Hematopoietic multipotent progenitor cell treated with erythropoietin and hydrocortisone succinate and interleukin-3 and kit ligand, for 4 days (in vitro differentiated cells): ENCODE data around the gene PDE7B.
"Not testable (repeated sequence)": the region's sequence is repeated elsewhere in the genome, so short reads cannot be mapped to it uniquely, and the experiment has no call there.

Source experiments
- DNase-seq: peaks from one replicate; pipeline ENCODE4 v3.0.0-alpha.2; 2015

Gene PDE7B

GRCh38 chr6:136083540-136083939 is 232.0 kb downstream of the PDE7B start:
- DNase-seq, result no peak

DNA sequence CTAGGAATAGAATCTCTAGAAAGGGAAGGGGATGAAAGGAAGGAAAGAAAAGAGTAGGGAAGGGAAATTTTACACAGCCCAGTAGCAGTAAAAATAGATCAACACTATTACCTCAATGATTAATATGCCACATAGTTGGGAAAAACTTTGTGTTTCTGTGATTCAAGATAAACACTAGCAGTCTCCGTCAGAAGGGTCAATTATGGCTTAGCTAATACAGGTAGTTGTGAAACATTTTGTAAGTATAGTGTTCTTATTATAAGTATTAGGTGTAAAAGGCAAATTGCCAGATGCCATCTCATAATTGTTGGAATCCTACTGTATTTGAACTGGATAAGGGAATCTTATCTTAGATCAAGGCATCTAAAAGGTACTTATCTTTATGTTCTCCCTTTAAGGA is 232.9 kb downstream of the PDE7B start:
- no peak for DNase-seq

DNA sequence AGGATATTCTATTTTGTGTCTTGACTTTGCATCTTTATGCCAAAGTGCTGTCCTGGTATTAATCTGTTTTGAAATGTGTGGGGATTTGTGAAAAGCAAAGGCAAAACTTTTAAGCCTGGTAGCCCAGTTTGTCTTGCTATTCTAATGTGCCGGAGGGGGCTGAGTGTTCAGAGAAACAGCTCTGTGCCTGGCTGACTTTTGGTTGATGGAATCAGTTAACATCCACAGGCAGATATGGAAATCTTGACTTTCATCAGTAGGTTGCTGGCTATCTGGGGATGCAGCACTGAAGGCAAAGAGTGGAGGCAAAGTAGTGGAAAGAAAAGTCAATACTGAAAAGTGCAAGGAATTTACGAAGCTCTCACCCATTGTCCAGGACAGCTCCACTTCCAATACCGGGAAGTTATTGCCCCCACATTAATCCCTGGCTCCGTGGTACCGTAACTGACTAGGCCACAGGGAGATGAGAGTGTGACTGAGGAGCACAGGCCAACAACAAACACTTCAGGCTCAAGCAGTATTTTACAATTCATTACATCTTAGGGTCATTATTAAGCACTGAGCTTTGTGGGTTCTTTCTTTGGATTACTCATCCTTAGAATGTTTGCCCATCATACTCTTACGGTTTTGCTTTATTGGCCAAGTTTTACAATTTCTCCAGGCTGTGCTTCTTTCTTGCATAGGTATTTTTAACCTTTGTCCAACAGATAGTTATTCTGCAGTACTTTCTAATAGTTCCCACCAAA is 234.0 kb downstream of the PDE7B start:
- DNase-seq, result no peak

DNA sequence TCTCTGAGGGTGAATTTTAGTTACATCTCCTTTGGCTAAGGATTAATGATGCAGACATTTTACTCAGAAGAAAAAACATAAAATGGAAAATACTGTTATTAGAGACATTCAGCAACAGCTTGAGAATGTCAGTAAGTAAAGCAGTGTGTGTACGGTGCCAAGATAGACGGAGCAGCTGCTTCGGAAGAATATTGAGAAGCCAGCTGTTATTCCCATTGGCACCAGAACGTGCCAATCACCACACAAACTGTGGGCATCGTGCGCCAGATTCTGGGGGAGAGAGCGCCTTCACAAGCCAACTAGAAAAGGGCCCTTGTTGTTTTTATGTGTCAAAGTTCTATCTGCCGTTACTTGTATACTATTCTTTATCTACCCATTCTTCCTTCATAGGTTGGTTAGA is 235.2 kb downstream of the PDE7B start:
- no peak for DNase-seq

- no peak for DNase-seq
Measured at GRCh38 chr6:136087986-136088385, 236.5 kb downstream of the PDE7B start.

DNA sequence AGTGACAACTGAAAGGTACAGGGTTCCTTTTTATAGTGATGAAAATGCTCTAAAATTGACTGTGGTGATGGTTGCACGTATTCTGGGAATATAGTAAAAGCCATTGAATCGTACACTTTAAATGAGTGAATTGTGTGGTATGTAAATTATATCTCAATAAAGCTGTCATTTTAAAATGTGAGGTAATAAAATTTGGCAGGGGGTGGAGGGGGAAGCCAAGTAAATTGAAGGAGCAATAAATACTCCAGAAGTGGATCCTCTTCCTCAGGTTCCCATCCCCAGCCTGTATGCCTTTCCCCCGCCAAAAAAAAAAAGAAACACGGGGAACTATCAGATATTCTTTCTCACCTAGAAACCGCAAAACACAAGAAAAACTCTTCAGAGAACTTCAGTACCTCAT is 237.2 kb downstream of the PDE7B start:
- DNase-seq, result no peak

- DNase-seq, result no peak
Measured at GRCh38 chr6:136089876-136090275, 238.4 kb downstream of the PDE7B start.

- no peak for DNase-seq
Measured at GRCh38 chr6:136090929-136091328, 239.4 kb downstream of the PDE7B start.

GRCh38 chr6:136092897-136093296 is 241.4 kb downstream of the PDE7B start:
- no peak for DNase-seq

DNA sequence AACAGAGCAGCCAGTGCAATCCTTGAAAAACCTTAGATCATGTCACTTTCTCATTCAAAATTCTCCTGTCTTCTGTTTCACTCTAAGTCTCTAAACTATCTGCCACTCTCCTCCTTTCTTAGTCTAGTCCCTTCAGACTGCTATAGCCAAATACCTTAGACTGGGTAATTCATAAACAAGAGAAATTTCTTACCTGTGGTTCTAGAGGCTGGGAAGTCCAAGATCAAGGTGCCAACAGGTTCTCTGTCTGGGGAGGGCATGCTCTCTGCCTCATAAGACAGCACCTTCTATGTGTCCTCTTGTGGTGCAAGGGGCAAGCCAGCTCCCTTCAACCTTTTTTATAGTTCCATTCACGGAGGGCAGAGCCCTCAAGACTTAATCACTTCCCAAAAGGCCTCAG is 242.3 kb downstream of the PDE7B start:
- no peak for DNase-seq

DNA sequence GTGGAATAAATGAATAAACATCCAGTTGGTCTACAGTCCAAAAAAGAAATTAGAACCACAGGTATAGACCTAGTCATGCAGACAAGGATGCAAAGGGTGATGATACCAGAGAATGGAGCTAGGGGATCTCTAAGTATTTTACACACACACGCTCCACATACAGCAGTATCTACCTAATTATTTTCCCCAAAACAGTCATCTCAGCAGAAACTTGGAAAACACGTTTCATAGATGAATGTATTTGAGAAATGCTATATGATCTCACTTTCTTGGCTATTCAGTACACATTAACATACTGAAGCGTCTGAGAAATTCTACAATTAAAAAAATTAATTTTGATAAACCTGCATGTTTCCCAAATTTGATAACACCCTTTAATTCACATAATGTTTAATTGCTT is 243.3 kb downstream of the PDE7B start:
- no peak for DNase-seq

GRCh38 chr6:136095986-136096385 is 244.5 kb downstream of the PDE7B start:
- no peak for DNase-seq

- DNase-seq, result no peak
Measured at GRCh38 chr6:136102991-136103688, 251.6 kb downstream of the PDE7B start.

DNA sequence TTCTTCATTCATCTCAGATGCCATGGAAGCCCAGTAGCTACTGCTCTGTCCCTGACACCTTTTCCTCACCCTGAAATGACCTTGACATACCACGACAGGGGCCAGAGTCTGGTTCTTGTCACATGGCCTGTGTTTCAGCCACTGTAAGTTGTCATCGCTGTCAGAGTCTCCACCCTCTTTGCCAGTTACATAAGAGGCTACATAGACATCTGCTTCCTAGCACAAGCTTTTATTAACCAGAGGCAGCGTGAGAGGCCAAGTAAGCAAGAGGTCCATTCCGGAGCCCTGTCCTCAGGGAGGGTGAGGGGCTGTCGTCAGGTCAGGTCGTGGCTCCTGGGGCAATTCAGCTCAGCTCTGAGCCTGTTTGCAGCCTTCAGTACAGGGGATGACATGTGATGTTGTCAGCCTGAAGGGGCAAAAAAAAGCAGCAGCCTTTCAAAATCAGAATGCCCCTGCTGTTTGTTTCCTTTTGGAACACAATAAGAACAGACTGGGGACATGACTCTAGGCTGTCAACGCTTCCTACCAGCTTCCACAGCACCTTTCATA is 252.3 kb downstream of the PDE7B start:
- DNase-seq, result no peak

- no peak for DNase-seq
Measured at GRCh38 chr6:136104556-136104955, 253.1 kb downstream of the PDE7B start.

GRCh38 chr6:136105797-136106196 is 254.3 kb downstream of the PDE7B start:
- DNase-seq, result not testable (repeated sequence)

DNA sequence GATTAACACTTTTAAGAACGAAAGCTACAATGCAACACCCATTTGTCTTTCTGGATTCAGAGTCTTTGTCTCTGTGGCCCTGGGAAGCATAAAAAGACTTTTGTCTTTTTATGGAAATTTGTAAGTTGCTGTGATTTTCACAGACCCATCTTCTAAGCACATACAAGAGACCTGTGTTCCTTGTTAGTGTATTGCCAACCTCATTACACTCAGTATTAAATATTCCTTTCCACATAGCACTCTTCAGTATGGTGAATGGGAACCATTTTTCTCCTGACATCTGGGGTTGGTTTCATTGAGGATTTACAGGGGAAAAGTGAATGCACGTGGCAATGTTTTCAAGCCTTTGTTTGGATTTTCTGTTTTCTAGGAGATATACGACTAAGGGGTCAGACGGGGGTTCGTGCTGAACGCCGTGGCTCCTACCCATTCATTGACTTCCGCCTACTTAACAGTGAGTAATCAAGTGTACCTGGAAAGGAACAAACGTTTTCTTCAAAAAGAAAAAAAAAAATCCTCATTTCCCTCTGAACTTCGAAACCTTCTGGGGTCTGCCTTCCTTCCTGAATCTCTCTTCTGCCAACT is 257.0 kb downstream of the PDE7B start:
- DNase-seq, result no peak

- DNase-seq, result no peak
Measured at GRCh38 chr6:136111831-136112230, 260.3 kb downstream of the PDE7B start.

GRCh38 chr6:136112262-136112661 is 260.8 kb downstream of the PDE7B start:
- no peak for DNase-seq

DNA sequence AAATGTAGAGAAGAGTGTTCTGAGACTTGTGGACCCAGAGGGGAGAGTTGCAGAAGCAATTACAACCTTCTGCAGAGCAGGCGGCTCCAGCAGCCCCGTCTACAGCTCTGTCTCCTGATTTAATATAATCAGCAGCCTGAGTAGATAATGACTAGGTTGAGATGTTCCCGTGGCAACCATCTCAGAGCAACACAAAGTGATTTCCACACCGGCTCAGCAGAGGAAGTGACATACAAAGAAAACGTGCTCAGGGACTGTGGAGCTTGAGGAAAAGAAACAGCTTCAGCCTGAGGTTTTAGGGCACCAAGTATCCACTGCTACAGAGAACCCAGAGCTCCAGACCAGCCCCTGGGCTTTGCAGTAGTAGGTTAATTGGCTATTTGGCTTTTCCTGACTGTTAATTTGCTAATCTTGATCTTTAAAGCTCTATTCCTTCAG is 262.3 kb downstream of the PDE7B start:
- DNase-seq, result peak; percentile 74

- no peak for DNase-seq
Measured at GRCh38 chr6:136114661-136115060, 263.2 kb downstream of the PDE7B start.

GRCh38 chr6:136115941-136116340 is 264.4 kb downstream of the PDE7B start:
- DNase-seq, result no peak

GRCh38 chr6:136117081-136117480 is 265.6 kb downstream of the PDE7B start:
- DNase-seq, result no peak

DNA sequence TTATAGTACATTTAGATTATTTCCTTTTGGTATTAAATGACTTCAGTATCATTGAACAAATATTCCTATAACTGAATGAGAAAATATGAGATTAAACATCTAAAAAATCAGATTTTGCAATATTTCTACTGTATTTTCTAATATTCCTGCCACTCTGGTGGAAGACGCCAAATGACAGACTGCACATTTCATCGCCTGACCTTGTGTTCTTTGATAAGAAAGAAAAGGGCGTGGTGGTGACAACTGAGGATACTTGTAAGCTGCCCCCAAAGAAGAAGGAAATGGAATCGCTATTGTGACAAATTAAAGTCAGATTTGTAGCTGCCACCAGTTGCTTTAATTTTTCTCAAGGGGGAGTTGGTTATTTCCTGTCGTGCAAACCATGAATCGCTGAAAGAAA is 267.3 kb downstream of the PDE7B start:
- peak; percentile 70 for DNase-seq
